Neural crest cell (in vitro differentiated cells): ENCODE data around the gene KY. TPM values are rescaled to one million over a fixed set of nuclear protein-coding genes. Genes with fewer than 3 reads are reported as not detected.

Experiments used
- DNase-seq: peaks from one replicate; pipeline ENCODE4 v3.0.0; 2021; ENCODE audit warnings: low read depth, mixed read lengths, low spot score
- H3K27ac Mint-ChIP-seq: one replicate; pipeline ENCODE4 v1.8.0; 2021; ENCODE audit warnings: mild to moderate bottlenecking, mixed read lengths; ENCODE audit not compliant: unreplicated experiment
- H3K27me3 Mint-ChIP-seq: 2 replicates; pipeline ENCODE4 v1.8.0; 2021; ENCODE audit warnings: low read depth, mild to moderate bottlenecking, mixed read lengths
- H3K36me3 Mint-ChIP-seq: 2 replicates; pipeline ENCODE4 v1.8.0; 2021; ENCODE audit warnings: low read depth, mild to moderate bottlenecking, mixed read lengths
- H3K4me1 Mint-ChIP-seq: 2 replicates; pipeline ENCODE4 v1.8.0; 2021; ENCODE audit warnings: mixed read lengths
- H3K4me3 Mint-ChIP-seq: one replicate; pipeline ENCODE4 v1.8.0; 2021; ENCODE audit warnings: mild to moderate bottlenecking, mixed read lengths
- H3K9me3 Mint-ChIP-seq: 2 replicates; pipeline ENCODE4 v1.8.0; 2021; ENCODE audit warnings: mixed read lengths
- total RNA-seq: library from RNA; stranded (reverse); gene quantifications from 2 replicates; pipeline ENCODE4 v1.2.1, GENCODE V29; 2021
- TF ChIP-seq, protein P1 (sequence below): fragments of 200-600 bp; sonication (generic); conservative IDR thresholded peaks from 2 replicates; pipeline ENCODE4 v1.5.0; 2021; ENCODE audit warnings: antibody characterized with exemption, mild to moderate bottlenecking

KY gene
- total RNA-seq, 1 donor from 2014 or later = 0.33 TPM

DNA sequence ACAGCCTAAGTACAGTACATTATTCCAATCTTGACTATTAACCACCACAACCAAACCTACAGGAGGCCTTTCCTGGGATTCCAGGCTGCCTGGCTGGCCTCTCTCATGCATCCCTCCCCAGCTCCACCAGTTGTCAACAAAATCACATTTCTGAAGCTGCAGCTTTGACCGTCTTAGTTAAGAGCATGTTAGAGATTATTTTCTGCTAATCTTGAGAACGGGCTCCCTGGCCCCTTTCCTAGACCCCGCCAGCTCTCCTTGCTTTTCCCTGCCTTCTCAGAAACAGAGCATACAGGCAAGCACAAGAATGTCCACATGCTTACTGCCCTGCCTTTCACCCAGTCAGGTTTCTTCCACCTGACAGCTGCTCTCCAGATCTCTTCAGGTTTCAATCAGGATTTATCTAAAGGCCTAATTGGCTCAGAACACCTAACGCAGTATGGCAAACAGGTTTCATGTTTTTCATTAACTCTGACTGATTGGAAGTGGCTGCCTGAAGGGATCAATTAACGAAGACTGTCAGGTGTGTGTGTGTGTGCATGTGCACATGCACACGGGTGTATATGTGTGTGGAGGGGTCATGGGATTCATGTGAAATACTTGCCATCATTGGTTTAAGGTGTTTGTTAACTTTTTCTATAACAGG is 12.3 kb downstream of the KY start:
- no peak overlapping the region for H3K27ac Mint-ChIP-seq
- H3K36me3 Mint-ChIP-seq = no peaks in the 10 kb centered on the region
- H3K27me3 Mint-ChIP-seq = no peaks in the 10 kb centered on the region
- DNase-seq = no peak
- TF ChIP-seq, protein P1, sequence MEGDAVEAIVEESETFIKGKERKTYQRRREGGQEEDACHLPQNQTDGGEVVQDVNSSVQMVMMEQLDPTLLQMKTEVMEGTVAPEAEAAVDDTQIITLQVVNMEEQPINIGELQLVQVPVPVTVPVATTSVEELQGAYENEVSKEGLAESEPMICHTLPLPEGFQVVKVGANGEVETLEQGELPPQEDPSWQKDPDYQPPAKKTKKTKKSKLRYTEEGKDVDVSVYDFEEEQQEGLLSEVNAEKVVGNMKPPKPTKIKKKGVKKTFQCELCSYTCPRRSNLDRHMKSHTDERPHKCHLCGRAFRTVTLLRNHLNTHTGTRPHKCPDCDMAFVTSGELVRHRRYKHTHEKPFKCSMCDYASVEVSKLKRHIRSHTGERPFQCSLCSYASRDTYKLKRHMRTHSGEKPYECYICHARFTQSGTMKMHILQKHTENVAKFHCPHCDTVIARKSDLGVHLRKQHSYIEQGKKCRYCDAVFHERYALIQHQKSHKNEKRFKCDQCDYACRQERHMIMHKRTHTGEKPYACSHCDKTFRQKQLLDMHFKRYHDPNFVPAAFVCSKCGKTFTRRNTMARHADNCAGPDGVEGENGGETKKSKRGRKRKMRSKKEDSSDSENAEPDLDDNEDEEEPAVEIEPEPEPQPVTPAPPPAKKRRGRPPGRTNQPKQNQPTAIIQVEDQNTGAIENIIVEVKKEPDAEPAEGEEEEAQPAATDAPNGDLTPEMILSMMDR = no peak
- H3K4me3 Mint-ChIP-seq = no peak overlapping the region
- H3K4me1 Mint-ChIP-seq = peaks cover 11% of the 10 kb centered on the region
- no peaks in the 10 kb centered on the region for H3K9me3 Mint-ChIP-seq

DNA sequence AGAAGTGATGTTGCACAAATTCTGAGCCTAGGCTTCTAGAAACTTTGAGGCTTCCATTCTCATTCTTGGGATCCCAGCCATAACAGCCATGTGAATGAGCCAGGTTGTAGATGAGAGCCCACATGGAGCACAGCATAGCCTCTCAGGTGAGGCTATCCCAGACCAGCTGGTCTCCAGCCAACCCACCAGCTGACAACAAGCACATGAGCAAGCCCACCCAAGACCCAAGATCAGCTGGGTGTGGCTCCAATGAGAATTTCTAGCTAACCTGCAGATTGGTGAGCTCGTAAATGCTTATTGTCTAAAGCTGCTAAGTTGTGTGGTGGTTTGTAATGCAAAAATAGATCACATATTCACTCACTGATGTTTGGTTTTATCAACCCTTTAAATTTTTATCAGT is 14.4 kb downstream of the KY start:
- H3K27me3 Mint-ChIP-seq = no peaks in the 10 kb centered on the region
- peaks cover 7% of the 10 kb centered on the region for H3K4me1 Mint-ChIP-seq
- H3K9me3 Mint-ChIP-seq = peaks cover 15% of the 10 kb centered on the region
- H3K4me3 Mint-ChIP-seq = no peak overlapping the region
- DNase-seq = no peak
- TF ChIP-seq, protein P1 = no peak
- no peak overlapping the region for H3K27ac Mint-ChIP-seq
- peaks cover 3% of the 10 kb centered on the region for H3K36me3 Mint-ChIP-seq

DNA sequence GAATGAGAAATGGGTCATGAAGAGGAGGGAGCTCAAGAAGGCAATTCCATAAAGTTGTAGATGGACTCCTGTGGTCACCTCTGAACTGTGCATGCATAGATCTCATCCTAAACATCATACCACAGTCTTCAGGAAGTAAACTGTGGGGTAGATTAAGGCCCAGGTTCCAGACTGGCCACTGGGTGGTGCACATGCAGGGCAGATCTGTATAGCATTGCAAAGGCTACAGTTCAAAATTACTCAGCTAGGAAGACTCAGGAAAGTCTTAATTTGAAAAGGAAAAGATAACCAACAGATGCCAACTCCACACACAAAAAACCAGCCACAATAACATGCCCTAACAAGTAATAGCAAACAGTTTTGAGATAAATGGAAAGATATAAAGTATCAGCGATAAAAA is 20.3 kb downstream of the KY start:
- TF ChIP-seq, protein P1 = no peak
- no peak overlapping the region for H3K4me3 Mint-ChIP-seq

DNA sequence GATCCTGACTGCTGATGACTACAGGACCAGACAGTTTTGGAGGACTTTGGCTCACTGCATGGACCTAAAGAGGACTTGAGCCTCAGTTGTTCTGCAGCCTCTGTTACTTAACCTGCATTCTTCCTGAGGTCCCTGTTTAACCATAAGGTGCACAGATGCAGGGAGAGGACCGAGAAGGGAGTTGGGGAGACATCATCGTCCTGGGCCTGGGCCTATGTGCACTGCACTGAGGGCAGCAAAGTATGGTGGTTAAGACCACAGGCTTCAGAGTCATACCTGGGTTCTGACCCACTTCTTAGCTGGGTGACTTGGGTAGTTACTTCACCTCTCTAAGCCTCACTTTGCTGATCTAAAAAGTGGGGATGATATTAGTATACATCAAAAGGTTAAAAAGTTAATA is 21.9 kb downstream of the KY start:
- H3K27me3 Mint-ChIP-seq = no peaks in the 10 kb centered on the region
- no peak for DNase-seq
- H3K36me3 Mint-ChIP-seq = peaks cover 5% of the 10 kb centered on the region
- peaks cover 23% of the 10 kb centered on the region for H3K9me3 Mint-ChIP-seq
- H3K4me1 Mint-ChIP-seq = no peaks in the 10 kb centered on the region
- H3K4me3 Mint-ChIP-seq = no peak overlapping the region
- no peak overlapping the region for H3K27ac Mint-ChIP-seq
- TF ChIP-seq, protein P1 = no peak

More for the DNA sequence above, 20.3 kb downstream of the KY start:
- Mint-ChIP-seq H3K9me3 (peaks cover 23% of the 10 kb centered on the region), H3K4me1 (no peaks in the 10 kb centered on the region), H3K36me3 (peaks cover 5% of the 10 kb centered on the region), H3K27me3 (no peaks in the 10 kb centered on the region), H3K27ac (no peak overlapping the region)
- DNase-seq = no peak

DNA sequence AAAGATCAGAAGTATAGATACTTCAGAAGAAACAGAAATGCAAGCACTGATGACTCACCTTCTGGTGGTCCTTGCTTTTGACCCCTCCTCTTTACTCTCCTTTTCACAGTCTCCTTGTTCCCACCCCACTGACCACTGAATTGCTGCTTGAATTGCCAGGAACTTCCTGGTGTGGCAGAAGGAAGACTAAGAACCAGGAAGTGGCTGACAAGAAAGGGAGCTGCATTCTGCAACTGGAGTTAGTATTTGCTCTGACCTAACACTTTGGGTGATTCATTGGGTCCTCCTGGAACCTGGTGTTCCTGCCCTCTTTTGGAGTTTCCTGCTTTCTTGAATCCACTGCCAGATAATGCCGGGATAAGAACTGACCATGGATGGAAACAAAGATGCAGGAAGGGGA is 23.0 kb downstream of the KY start:
- H3K9me3 Mint-ChIP-seq = peaks cover 18% of the 10 kb centered on the region
- no peak overlapping the region for H3K4me3 Mint-ChIP-seq
- TF ChIP-seq, protein P1 = no peak
- no peaks in the 10 kb centered on the region for H3K4me1 Mint-ChIP-seq
- H3K27ac Mint-ChIP-seq = no peak overlapping the region
- peaks cover 5% of the 10 kb centered on the region for H3K36me3 Mint-ChIP-seq
- H3K27me3 Mint-ChIP-seq = no peaks in the 10 kb centered on the region
- no peak for DNase-seq
